Measurements from ENCODE around the gene WAC.
A peak's percentile ranks its signal among the peaks of the same experiment; 100 is the strongest.

WAC gene

GRCh38 chr10:28668363-28669226 is 135.7 kb downstream of the WAC start:
- peak overlapping the region; percentile 25 for H3K4me3 ChIP-seq (ENCODE audit: severe bottlenecking)
- no peak overlapping the region for H3K27ac ChIP-seq (ENCODE audit: poor library complexity, severe bottlenecking)
- H3K9me3 ChIP-seq (ENCODE audit: severe bottlenecking) = no peaks in the 10 kb centered on the region
- no peak for TF ChIP-seq CTCF (IDR thresholded peaks at IDR 0.05; ENCODE audit: poor library complexity, severe bottlenecking)
- H3K27me3 ChIP-seq (ENCODE audit: insufficient read depth, poor library complexity, severe bottlenecking) = peaks cover 39% of the 10 kb centered on the region
- no peaks in the 10 kb centered on the region for H3K36me3 ChIP-seq (ENCODE audit: low read depth)
- DNase-seq (ENCODE audit: low spot score) (no peak), ATAC-seq (ENCODE audit: low read depth) (peak; percentile 70)
- H3K4me1 ChIP-seq (ENCODE audit: insufficient read depth, poor library complexity, severe bottlenecking) = no peaks in the 10 kb centered on the region

GRCh38 chr10:28669227-28670173 is 136.6 kb downstream of the WAC start:
- no peak for DNase-seq (ENCODE audit: low spot score)
- Histone ChIP-seq H3K27me3 (ENCODE audit: insufficient read depth, poor library complexity, severe bottlenecking) (peaks cover 42% of the 10 kb centered on the region), H3K4me3 (ENCODE audit: severe bottlenecking) (peak overlapping the region; percentile 25)

More at GRCh38 chr10:28669227-28670173, 136.6 kb downstream of the WAC start:
- no peak for TF ChIP-seq CTCF (IDR thresholded peaks at IDR 0.05; ENCODE audit: poor library complexity, severe bottlenecking)
- ATAC-seq (ENCODE audit: low read depth) = no peak
- Histone ChIP-seq H3K4me1 (ENCODE audit: insufficient read depth, poor library complexity, severe bottlenecking) (no peaks in the 10 kb centered on the region), H3K9me3 (ENCODE audit: severe bottlenecking) (no peaks in the 10 kb centered on the region), H3K27ac (ENCODE audit: poor library complexity, severe bottlenecking) (no peak overlapping the region), H3K36me3 (ENCODE audit: low read depth) (no peaks in the 10 kb centered on the region)

Measured in RWPE2 (cell line).